SK-N-SH treated with all-trans-retinoic acid at 6 μM for 48 hours (cell line): Measurements from ENCODE around the gene UNC5B.

Source experiments
- ARNTL ChIP-seq: fragments of 450-650 bp; formaldehyde crosslinking; IDR thresholded peaks from 2 replicates; pipeline ENCODE4 v1.5.0; 2020; ENCODE audit warnings: low read depth, mild to moderate bottlenecking, moderate library complexity, borderline replicate concordance
- BACH2 ChIP-seq: fragments of 250-450 bp; sonication (Bioruptor Pico); IDR thresholded peaks from 2 replicates; pipeline ENCODE4 v1.9.0; 2021; ENCODE audit warnings: mild to moderate bottlenecking, borderline replicate concordance
- CSDC2 ChIP-seq: fragments of 250-450 bp; sonication (Bioruptor Pico); IDR thresholded peaks from 2 replicates; pipeline ENCODE4 v1.5.0; 2020; ENCODE audit warnings: mild to moderate bottlenecking, moderate library complexity
- CSRNP3 ChIP-seq: fragments of 250-450 bp; sonication (Bioruptor Pico); IDR thresholded peaks from 2 replicates; pipeline ENCODE4 v1.5.1; 2021; ENCODE audit warnings: mild to moderate bottlenecking, moderate library complexity
- ESRRG ChIP-seq: fragments of 250-450 bp; sonication (Bioruptor Pico); IDR thresholded peaks from 2 replicates; pipeline ENCODE4 v1.6.1; 2021; ENCODE audit warnings: mild to moderate bottlenecking
- GLIS3 ChIP-seq: fragments of 250-450 bp; sonication (Bioruptor Pico); IDR thresholded peaks from 2 replicates; pipeline ENCODE4 v1.5.0; 2020; ENCODE audit warnings: mild to moderate bottlenecking, moderate library complexity
- ISL1 ChIP-seq: fragments of 250-450 bp; sonication (Bioruptor Pico); IDR thresholded peaks from 2 replicates; pipeline ENCODE4 v2.1.2; 2022; ENCODE audit warnings: mild to moderate bottlenecking, moderate library complexity
- PATZ1 ChIP-seq: fragments of 250-450 bp; sonication (Bioruptor Pico); IDR thresholded peaks from 2 replicates; pipeline ENCODE4 v1.8.0; 2020; ENCODE audit warnings: mild to moderate bottlenecking, moderate library complexity, borderline replicate concordance
- RARB ChIP-seq: fragments of 250-450 bp; sonication (Bioruptor Pico); IDR thresholded peaks from 2 replicates; pipeline ENCODE4 v1.8.0; 2021; ENCODE audit warnings: mild to moderate bottlenecking, moderate library complexity
- TSHZ2 ChIP-seq: fragments of 250-450 bp; sonication (Bioruptor Pico); IDR thresholded peaks from 2 replicates; pipeline ENCODE4 v1.5.0; 2020; ENCODE audit warnings: mild to moderate bottlenecking, moderate library complexity
- ZFP3 ChIP-seq: fragments of 250-450 bp; sonication (Bioruptor Pico); IDR thresholded peaks from 2 replicates; pipeline ENCODE4 v1.5.0; 2020; ENCODE audit warnings: mild to moderate bottlenecking, moderate library complexity
- ZNF70 ChIP-seq: fragments of 450-650 bp; formaldehyde crosslinking; IDR thresholded peaks from 2 replicates; pipeline ENCODE4 v1.5.0; 2020; ENCODE audit warnings: mild to moderate bottlenecking, moderate library complexity

DNA sequence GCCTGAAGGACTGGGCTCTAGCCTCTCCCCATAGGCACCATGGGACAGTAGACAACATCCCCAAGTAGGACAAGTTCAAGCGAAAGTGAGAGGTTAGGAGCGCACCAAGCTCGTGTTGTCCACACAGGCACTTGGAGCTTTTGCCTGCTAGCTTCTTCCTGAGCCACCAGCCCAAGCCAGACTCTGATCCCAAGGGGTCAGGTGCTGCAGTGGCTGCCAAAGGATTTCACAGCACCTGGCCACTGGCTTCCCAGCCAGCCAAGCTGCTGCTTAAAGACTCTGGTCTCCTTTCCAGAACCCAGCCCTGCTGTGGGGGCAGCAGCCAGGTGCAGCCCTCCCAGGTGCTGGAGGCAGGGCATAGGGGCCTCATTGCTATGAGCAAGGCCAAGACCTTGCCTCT, 33.0 kb upstream of the UNC5B start:
- TF ChIP-seq PATZ1 (CRISPR knock-in tag) (no peak), ZFP3 (CRISPR knock-in tag) (no peak), CSDC2 (CRISPR knock-in tag) (no peak), ISL1 (CRISPR knock-in tag) (no peak), RARB (no peak), ESRRG (CRISPR knock-in tag) (no peak), ARNTL (CRISPR knock-in tag) (no peak), BACH2 (CRISPR knock-in tag) (no peak), GLIS3 (CRISPR knock-in tag) (no peak), CSRNP3 (CRISPR knock-in tag) (no peak), TSHZ2 (no peak), ZNF70 (CRISPR knock-in tag) (no peak)
